ENCODE measurements around the gene DST.

- no peak for TF ChIP-seq CTCF (IDR thresholded peaks at IDR 0.05)
- TF ChIP-seq EP300 (IDR thresholded peaks at IDR 0.05), result no peak
- no peak for TF ChIP-seq POLR2A (IDR thresholded peaks at IDR 0.05; ENCODE audit: low read depth)
These were observed 14.6 kb downstream of the DST start for GRCh38 chr6:56628105-56628504.

Measured in esophagus muscularis mucosa (tissue), 4 donors.